CD14-positive monocyte (primary cell): Measurements from ENCODE around the gene CES1. TPM values are rescaled to one million over a fixed set of nuclear protein-coding genes. Genes with fewer than 3 reads are reported as not detected.
"Not testable (repeated sequence)": the region's sequence is repeated elsewhere in the genome, so short reads cannot be mapped to it uniquely, and the experiment has no call there.

Experiments
- DNase-seq, 3 donors: peaks; one replicate each; pipeline ENCODE4 v3.0.0-alpha.2; 2011 to 2022
- H2AFZ ChIP-seq: 2 replicates; pipeline ENCODE4 v1.6.0; 2012; ENCODE audit warnings: mild to moderate bottlenecking, low read depth, low read length, inconsistent platforms; ENCODE audit not compliant: insufficient read depth, poor library complexity, severe bottlenecking
- H3K27ac ChIP-seq, 2 donors: 1 replicate in 1 of 2; 2 replicates in 1 of 2; pipeline ENCODE4 v1.5.1; 2012 to 2013; ENCODE audit warnings: low read length in 2 of 2, control low read depth in 1 of 2, inconsistent platforms in 1 of 2, low read depth in 1 of 2, mild to moderate bottlenecking in 1 of 2
- H3K27me3 ChIP-seq, 2 donors: one replicate each; pipeline versions ENCODE4 v1.6.0 to v1.6.1; 2011 to 2013; ENCODE audit warnings: low read length in 2 of 2; ENCODE audit not compliant: control insufficient read depth in 2 of 2, insufficient read depth in 2 of 2
- H3K36me3 ChIP-seq, 2 donors: replicated peaks in 1 of 2; 1 replicate in 1 of 2; 2 replicates in 1 of 2; pipeline versions ENCODE4 v1.5.1 to v1.6.1; 2012 to 2013; ENCODE audit warnings: low read length in 2 of 2, control low read depth in 1 of 2, inconsistent platforms in 1 of 2, mild to moderate bottlenecking in 1 of 2; ENCODE audit not compliant: insufficient read depth in 2 of 2, control insufficient read depth in 1 of 2
- H3K4me1 ChIP-seq, 2 donors: 1 replicate in 1 of 2; 2 replicates in 1 of 2; pipeline versions ENCODE4 v1.5.1 to v1.6.1; 2012 to 2013; ENCODE audit warnings: low read length in 2 of 2, control low read depth in 1 of 2, inconsistent platforms in 1 of 2, mild to moderate bottlenecking in 1 of 2, moderate library complexity in 1 of 2; ENCODE audit not compliant: insufficient read depth in 2 of 2, control insufficient read depth in 1 of 2
- H3K4me2 ChIP-seq: replicated peaks from 2 replicates; pipeline ENCODE3; 2012; ENCODE audit warnings: low read length, moderate library complexity, mild to moderate bottlenecking; ENCODE audit not compliant: poor library complexity, severe bottlenecking; ENCODE audit errors: extremely low read depth
- H3K4me3 ChIP-seq, 3 experiments: fragments of 200-600 bp in 1 of 3; sonication (generic) in 1 of 3; replicated peaks in 1 of 3; 1 replicate in 2 of 3; 2 replicates in 1 of 3; pipeline ENCODE4 v1.5.1; 2011 to 2013; ENCODE audit warnings: low read length in 3 of 3, mild to moderate bottlenecking in 3 of 3, control low read depth in 2 of 3, low read depth in 2 of 3, inconsistent platforms in 1 of 3, moderate library complexity in 1 of 3
- H3K79me2 ChIP-seq: 2 replicates; pipeline ENCODE4 v1.6.0; 2012; ENCODE audit warnings: mild to moderate bottlenecking, control low read depth, inconsistent platforms, low read length, moderate library complexity; ENCODE audit not compliant: insufficient read depth
- H3K9ac ChIP-seq: 2 replicates; pipeline ENCODE4 v1.6.0; 2017; ENCODE audit warnings: low read length, mild to moderate bottlenecking; ENCODE audit not compliant: insufficient read depth, poor library complexity, severe bottlenecking
- H3K9me3 ChIP-seq, 2 donors: replicated peaks in 1 of 2; 1 replicate in 1 of 2; 2 replicates in 1 of 2; pipeline versions ENCODE4 v1.5.1 to v1.6.1; 2012 to 2013; ENCODE audit warnings: low read length in 2 of 2, control low read depth in 1 of 2; ENCODE audit not compliant: control insufficient read depth in 1 of 2, insufficient read depth in 1 of 2
- H4K20me1 ChIP-seq: 2 replicates; pipeline ENCODE4 v1.6.0; 2012; ENCODE audit warnings: mild to moderate bottlenecking, low read length, control low read depth, moderate library complexity; ENCODE audit not compliant: insufficient read depth
- H3K27ac Mint-ChIP-seq, 7 donors: one replicate each; pipeline ENCODE4 v1.8.0; 2020; ENCODE audit warnings: mild to moderate bottlenecking in 7 of 7, mixed read lengths in 7 of 7, moderate library complexity in 6 of 7, inconsistent platforms in 2 of 7
- H3K27me3 Mint-ChIP-seq, 3 donors: one replicate each; pipeline ENCODE4 v1.8.0; 2021 to 2022; ENCODE audit warnings: low read depth in 3 of 3, mild to moderate bottlenecking in 3 of 3, mixed read lengths in 3 of 3, moderate library complexity in 3 of 3, inconsistent platforms in 1 of 3
- H3K36me3 Mint-ChIP-seq, 2 donors: one replicate each; pipeline ENCODE4 v1.8.0; 2020; ENCODE audit warnings: mixed read lengths in 2 of 2, inconsistent platforms in 1 of 2, mild to moderate bottlenecking in 1 of 2
- H3K4me1 Mint-ChIP-seq: one replicate; pipeline ENCODE4 v1.8.0; 2020; ENCODE audit warnings: mild to moderate bottlenecking, mixed read lengths
- H3K4me3 Mint-ChIP-seq, 2 donors: one replicate each; pipeline ENCODE4 v1.8.0; 2020; ENCODE audit warnings: mild to moderate bottlenecking in 2 of 2, mixed read lengths in 2 of 2, moderate library complexity in 1 of 2
- H3K9me3 Mint-ChIP-seq, 7 donors: one replicate each; pipeline ENCODE4 v1.8.0; 2020 to 2022; ENCODE audit warnings: mixed read lengths in 7 of 7, mild to moderate bottlenecking in 6 of 7, moderate library complexity in 6 of 7, inconsistent platforms in 2 of 7
- CTCF ChIP-seq: fragments of 200-600 bp; IDR thresholded peaks from one replicate; pipeline ENCODE4 v1.8.0; 2022; ENCODE audit warnings: antibody characterized with exemption, mild to moderate bottlenecking
- WGBS: methylation state at CpG from one replicate; pipeline ENCODE4 v1.1.5; 2013; ENCODE audit warnings: missing lambda C conversion rate; ENCODE audit not compliant: insufficient coverage; 5-methylcytosine and 5-hydroxymethylcytosine counted together
- intact Hi-C, 2 donors: fragments of 100-400 bp; cut with micrococcal nuclease; formaldehyde crosslinking; loops; one replicate each; pipeline versions ENCODE4 v1.15.0 to v1.15.1; 2023
- polyA plus RNA-seq, 3 donors: library from polyadenylated mRNA; depleted of rRNA in 1 of 3; unstranded in 2 of 3; stranded (reverse) in 1 of 3; fragments of 300-500 nt in 2 of 3; fragments of >200 nt in 1 of 3; fragmentation: Illumina TruSeq in 2 of 3; gene quantifications; 1 replicate in 2 of 3; 2 replicates in 1 of 3; pipeline ENCODE4 v1.2.3, GENCODE V29; 2012 to 2021

The CES1 gene
- polyA plus RNA-seq, 3 donors = 38.4 to 190 (median 62.0) TPM

GRCh38 chr16:55861288-55861687, 28.4 kb upstream of the CES1 start:
- WGBS = 100% methylated on average over 1 of the region's 4 CpGs
- Histone ChIP-seq H4K20me1 (no peaks in the 10 kb centered on the region), H3K27me3 (peaks cover 0 to 2% of the 10 kb centered on the region in 2 donors), H3K4me3 (no peak overlapping the region), H3K9ac (no peak overlapping the region), H3K4me2 (no peak overlapping the region), H3K9me3 (no peaks in the 10 kb centered on the region), H2AFZ (no peak overlapping the region), H3K27ac (no peak overlapping the region), H3K79me2 (no peaks in the 10 kb centered on the region), H3K36me3 (no peaks in the 10 kb centered on the region), H3K4me1 (no peaks in the 10 kb centered on the region)
- Mint-ChIP-seq H3K4me1 (no peaks in the 10 kb centered on the region), H3K4me3 (no peak overlapping the region), H3K27me3 (peaks cover 11 to 17% (median 13%) of the 10 kb centered on the region in 3 donors), H3K27ac (no peak overlapping the region), H3K9me3 (no peaks in the 10 kb centered on the region), H3K36me3 (no peaks in the 10 kb centered on the region)
- TF ChIP-seq CTCF = no peak
- no peak for DNase-seq
- intact Hi-C loops = no loop called here

- H3K4me1 Mint-ChIP-seq, H3K4me3 Mint-ChIP-seq, H3K27me3 ChIP-seq, H3K9ac ChIP-seq, H3K9me3 Mint-ChIP-seq, H3K36me3 ChIP-seq, H3K4me2 ChIP-seq, H3K4me3 ChIP-seq, intact Hi-C loops, H3K79me2 ChIP-seq, H3K4me1 ChIP-seq, H3K27ac ChIP-seq, DNase-seq, H3K9me3 ChIP-seq, H3K36me3 Mint-ChIP-seq, H2AFZ ChIP-seq, H3K27ac Mint-ChIP-seq, H4K20me1 ChIP-seq: not testable (repeated sequence)
- H3K27me3 Mint-ChIP-seq = peaks cover 13 to 17% (median 16%) of the 10 kb centered on the region in 3 donors
- no CpG with 5 or more reads among the region's 1 CpG for WGBS
Observed at GRCh38 chr16:55857650-55858049, 24.8 kb upstream of the CES1 start.
